Body of pancreas (tissue), 4 donors: ENCODE measurements around the gene LDLRAD4.

Experiments used
- POLR2A ChIP-seq, 3 donors: fragments of 450-650 bp; IDR thresholded peaks; one replicate each; pipeline ENCODE4 v1.6.1; 2016; ENCODE audit warnings: antibody characterized with exemption in 3 of 3, mild to moderate bottlenecking in 2 of 3
- TF ChIP-seq, protein P1 (sequence below), 7 experiments: fragments of 450-650 bp in 4 of 7; fragments of 200-600 bp in 3 of 7; sonication (generic) in 3 of 7; IDR thresholded peaks; one replicate each; pipeline ENCODE4 v1.5.1; 2016 to 2019; ENCODE audit warnings: antibody characterized with exemption in 7 of 7

DNA sequence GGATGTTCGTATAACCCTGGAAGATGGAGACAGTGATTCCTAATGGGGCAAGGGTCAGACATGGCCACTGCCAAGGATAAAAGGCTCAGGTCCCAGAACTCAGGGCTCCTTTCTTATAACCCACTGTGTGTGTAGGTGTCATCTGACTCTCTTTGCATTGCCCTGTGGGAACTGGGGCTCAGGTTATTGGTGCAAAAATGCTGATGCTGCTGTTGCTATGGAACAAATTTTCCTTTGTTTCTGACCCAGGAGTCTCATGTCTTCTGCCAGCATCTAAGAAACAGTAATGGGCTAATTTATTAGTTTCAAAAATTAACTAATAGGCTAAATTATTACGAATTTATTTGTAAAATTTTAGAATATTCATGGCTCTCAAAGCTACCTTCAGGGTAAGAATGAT lies 24.3 kb upstream of the LDLRAD4 start:
- TF ChIP-seq POLR2A (IDR thresholded peaks at IDR 0.05): no peak
- TF ChIP-seq, protein P1, sequence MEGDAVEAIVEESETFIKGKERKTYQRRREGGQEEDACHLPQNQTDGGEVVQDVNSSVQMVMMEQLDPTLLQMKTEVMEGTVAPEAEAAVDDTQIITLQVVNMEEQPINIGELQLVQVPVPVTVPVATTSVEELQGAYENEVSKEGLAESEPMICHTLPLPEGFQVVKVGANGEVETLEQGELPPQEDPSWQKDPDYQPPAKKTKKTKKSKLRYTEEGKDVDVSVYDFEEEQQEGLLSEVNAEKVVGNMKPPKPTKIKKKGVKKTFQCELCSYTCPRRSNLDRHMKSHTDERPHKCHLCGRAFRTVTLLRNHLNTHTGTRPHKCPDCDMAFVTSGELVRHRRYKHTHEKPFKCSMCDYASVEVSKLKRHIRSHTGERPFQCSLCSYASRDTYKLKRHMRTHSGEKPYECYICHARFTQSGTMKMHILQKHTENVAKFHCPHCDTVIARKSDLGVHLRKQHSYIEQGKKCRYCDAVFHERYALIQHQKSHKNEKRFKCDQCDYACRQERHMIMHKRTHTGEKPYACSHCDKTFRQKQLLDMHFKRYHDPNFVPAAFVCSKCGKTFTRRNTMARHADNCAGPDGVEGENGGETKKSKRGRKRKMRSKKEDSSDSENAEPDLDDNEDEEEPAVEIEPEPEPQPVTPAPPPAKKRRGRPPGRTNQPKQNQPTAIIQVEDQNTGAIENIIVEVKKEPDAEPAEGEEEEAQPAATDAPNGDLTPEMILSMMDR (IDR thresholded peaks at IDR 0.05): no peak
